Spleen (tissue), 7 donors: Measurements from ENCODE around the gene HTR3D.

Experiments used
- CTCF ChIP-seq, 11 experiments: fragments of 200-600 bp in 7 of 11; fragments of 450-650 bp in 4 of 11; sonication (generic) in 4 of 11; IDR thresholded peaks in 8 of 11; conservative IDR thresholded peaks in 3 of 11; 1 replicate in 7 of 11; 2 replicates in 4 of 11; pipeline versions ENCODE4 v1.4.0 to v1.8.0; 2016 to 2021; ENCODE audit warnings: antibody characterized with exemption in 11 of 11, inconsistent platforms in 4 of 11, mild to moderate bottlenecking in 1 of 11
- POLR2A ChIP-seq, 3 donors: fragments of 450-650 bp; IDR thresholded peaks; one replicate each; pipeline ENCODE4 v1.5.1; 2017; ENCODE audit warnings: antibody characterized with exemption in 3 of 3, mild to moderate bottlenecking in 1 of 3
- donor health status: DM: no; HTN: no; CAD: no; lungs with moderate emphysema.
- donor health status: DM: no; HTN: no; CAD: no.
- donor health status: DM: no; HTN: no; CAD: no.

DNA sequence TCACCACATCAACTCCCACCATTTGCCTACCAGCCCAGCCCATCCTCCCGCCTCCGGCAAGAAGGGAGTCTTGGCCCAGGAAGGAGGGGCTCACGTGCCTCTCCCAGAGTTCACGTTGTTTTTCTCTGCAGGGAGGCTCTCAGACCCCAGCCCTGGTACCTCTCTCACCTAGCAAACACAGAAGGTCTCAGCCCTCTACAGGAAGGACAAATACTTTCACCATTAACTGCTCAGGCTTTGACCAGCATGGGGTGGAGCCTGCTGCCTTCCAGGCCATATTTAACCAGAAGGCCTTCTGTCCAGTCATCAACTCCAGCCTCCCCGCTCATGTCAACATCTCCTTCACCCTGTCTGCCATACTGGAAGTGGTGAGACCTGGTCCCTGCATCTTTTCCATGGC lies 46.3 kb downstream of the HTR3D start:
- TF ChIP-seq CTCF (IDR thresholded peaks at IDR 0.05 in 8 of 11, conservative IDR thresholded peaks at IDR 0.05 in 3 of 11) (no peak), POLR2A (IDR thresholded peaks at IDR 0.05) (no peak)
